GM23338 (cell line): ENCODE results near the gene AKAP13. TPM values are rescaled to one million over a fixed set of nuclear protein-coding genes. Genes with fewer than 3 reads are reported as not detected.

ENCODE experiments used
- ATAC-seq: fragments of 200-7000 bp; cut with Tn5 transposase; 3 replicates; pipeline ENCODE4 v1.9.1; 2020
- DNase-seq: peaks from one replicate; pipeline ENCODE4 v3.0.0-alpha.2; 2015; ENCODE audit warnings: low spot score
- H2AFZ ChIP-seq: fragments of 200-600 bp; sonication (generic); 2 replicates; pipeline ENCODE4 v1.8.0; 2016; ENCODE audit warnings: antibody characterized with exemption, mild to moderate bottlenecking, moderate library complexity
- H3F3A ChIP-seq: fragments of 200-600 bp; sonication (generic); replicated peaks from 2 replicates; pipeline ENCODE4 v1.8.0; 2017; ENCODE audit warnings: antibody characterized with exemption, mixed run types, low read depth
- H3K27ac ChIP-seq: fragments of 200-600 bp; sonication (generic); 2 replicates; pipeline ENCODE4 v1.6.1; 2016; ENCODE audit warnings: low read depth
- H3K27me3 ChIP-seq: fragments of 200-600 bp; sonication (generic); 2 replicates; pipeline ENCODE4 v1.8.0; 2016; ENCODE audit warnings: mild to moderate bottlenecking, mixed run types, moderate library complexity; ENCODE audit not compliant: insufficient read depth
- H3K36me3 ChIP-seq: fragments of 200-600 bp; sonication (generic); 2 replicates; pipeline ENCODE4 v1.8.0; 2016; ENCODE audit warnings: mild to moderate bottlenecking; ENCODE audit not compliant: insufficient read depth
- H3K4me1 ChIP-seq: fragments of 200-600 bp; sonication (generic); 2 replicates; pipeline ENCODE4 v1.8.0; 2016; ENCODE audit warnings: mild to moderate bottlenecking, moderate library complexity; ENCODE audit not compliant: insufficient read depth
- H3K4me2 ChIP-seq: fragments of 200-600 bp; sonication (generic); 2 replicates; pipeline ENCODE4 v1.7.1; 2017; ENCODE audit warnings: mixed run types
- H3K4me3 ChIP-seq: fragments of 200-600 bp; sonication (generic); 2 replicates; pipeline ENCODE4 v1.6.1; 2016; ENCODE audit warnings: mixed run types
- H3K79me2 ChIP-seq: fragments of 200-600 bp; sonication (generic); replicated peaks from 2 replicates; pipeline ENCODE4 v1.8.0; 2017; ENCODE audit warnings: mild to moderate bottlenecking; ENCODE audit not compliant: insufficient read depth
- H3K9me2 ChIP-seq: fragments of 200-600 bp; sonication (generic); 2 replicates; pipeline ENCODE4 v1.8.0; 2017; ENCODE audit not compliant: insufficient read depth
- H4K20me1 ChIP-seq: fragments of 200-600 bp; sonication (generic); replicated peaks from 2 replicates; pipeline ENCODE4 v1.8.0; 2017; ENCODE audit warnings: mild to moderate bottlenecking; ENCODE audit not compliant: insufficient read depth
- H3K27ac Mint-ChIP-seq: 2 replicates; pipeline ENCODE4 v1.8.0; 2020; ENCODE audit warnings: inconsistent platforms, mild to moderate bottlenecking, moderate library complexity, mixed read lengths
- H3K27me3 Mint-ChIP-seq: 3 replicates; pipeline ENCODE4 v1.8.0; 2022; ENCODE audit warnings: low read depth, mild to moderate bottlenecking, moderate library complexity, mixed read lengths, inconsistent platforms; ENCODE audit not compliant: insufficient read depth, poor library complexity
- H3K36me3 Mint-ChIP-seq: 3 replicates; pipeline ENCODE4 v1.8.0; 2021; ENCODE audit warnings: low read depth, mild to moderate bottlenecking, inconsistent platforms, moderate library complexity, mixed read lengths
- H3K4me1 Mint-ChIP-seq: 3 replicates; pipeline ENCODE4 v1.8.0; 2020; ENCODE audit warnings: mild to moderate bottlenecking, inconsistent platforms, mixed read lengths
- H3K4me3 Mint-ChIP-seq: 3 replicates; pipeline ENCODE4 v1.8.0; 2021; ENCODE audit warnings: moderate library complexity, mild to moderate bottlenecking, inconsistent platforms, mixed read lengths
- H3K9me3 Mint-ChIP-seq: 3 replicates; pipeline ENCODE4 v1.8.0; 2020; ENCODE audit warnings: moderate library complexity, mild to moderate bottlenecking, inconsistent platforms, mixed read lengths
- EZH2 ChIP-seq: fragments of 200-600 bp; sonication (generic); IDR thresholded peaks from one replicate; pipeline ENCODE4 v1.8.0; 2017; ENCODE audit warnings: antibody characterized with exemption, mild to moderate bottlenecking, low read depth; ENCODE audit not compliant: unreplicated experiment
- EZH2phosphoT487 ChIP-seq: fragments of 200-600 bp; sonication (generic); IDR thresholded peaks from one replicate; pipeline ENCODE4 v1.8.1; 2018; ENCODE audit warnings: antibody characterized with exemption; ENCODE audit not compliant: unreplicated experiment
- JUNB ChIP-seq: IDR thresholded peaks from one replicate; pipeline ENCODE4 v1.6.1; 2016; ENCODE audit warnings: antibody characterized with exemption; ENCODE audit not compliant: unreplicated experiment
- NANOG ChIP-seq: IDR thresholded peaks from 2 replicates; pipeline ENCODE4 v1.6.1; 2016; ENCODE audit warnings: antibody characterized with exemption, borderline replicate concordance
- STAT1 ChIP-seq: IDR thresholded peaks from one replicate; pipeline ENCODE4 v1.6.1; 2016; ENCODE audit warnings: antibody characterized with exemption; ENCODE audit not compliant: unreplicated experiment
- ZNF114 ChIP-seq: fragments of 250-450 bp; sonication (Bioruptor Pico); IDR thresholded peaks from 2 replicates; pipeline ENCODE4 v1.5.0; 2020; ENCODE audit warnings: mild to moderate bottlenecking, moderate library complexity
- polyA plus RNA-seq: library from polyadenylated mRNA; unstranded; fragments of >200 nt; fragmentation: Nextera tagmentation; extraction: Ambion mirVana; gene quantifications from 2 replicates; pipeline ENCODE4 v1.2.1, GENCODE V29; 2016
- total RNA-seq: library from RNA; depleted of rRNA; stranded (reverse); fragments of >200 nt; shearing (Covaris generic); gene quantifications from 2 replicates; pipeline ENCODE4 v1.2.3, GENCODE V29; 2014
- TF ChIP-seq, protein P1 (sequence below), 2 experiments: fragments of 200-600 bp in 1 of 2; sonication (generic) in 1 of 2; conservative IDR thresholded peaks; 2 replicates each; pipeline versions ENCODE4 v1.5.1 to v1.6.1; 2016 to 2017; ENCODE audit warnings: antibody characterized with exemption in 2 of 2, low read depth in 2 of 2, mild to moderate bottlenecking in 2 of 2, moderate library complexity in 1 of 2
- TF ChIP-seq, protein P2 (sequence below): IDR thresholded peaks from 2 replicates; pipeline ENCODE4 v1.6.1; 2016; ENCODE audit warnings: antibody characterized with exemption
- TF ChIP-seq, protein P3 (sequence below): fragments of 250-450 bp; sonication (Bioruptor Pico); IDR thresholded peaks from 2 replicates; pipeline ENCODE4 v1.5.0; 2020; ENCODE audit warnings: mild to moderate bottlenecking, moderate library complexity

AKAP13 gene
- total and polyA plus RNA-seq, 2 experiments from 2014 or later: 46.2 to 60.7 TPM

DNA sequence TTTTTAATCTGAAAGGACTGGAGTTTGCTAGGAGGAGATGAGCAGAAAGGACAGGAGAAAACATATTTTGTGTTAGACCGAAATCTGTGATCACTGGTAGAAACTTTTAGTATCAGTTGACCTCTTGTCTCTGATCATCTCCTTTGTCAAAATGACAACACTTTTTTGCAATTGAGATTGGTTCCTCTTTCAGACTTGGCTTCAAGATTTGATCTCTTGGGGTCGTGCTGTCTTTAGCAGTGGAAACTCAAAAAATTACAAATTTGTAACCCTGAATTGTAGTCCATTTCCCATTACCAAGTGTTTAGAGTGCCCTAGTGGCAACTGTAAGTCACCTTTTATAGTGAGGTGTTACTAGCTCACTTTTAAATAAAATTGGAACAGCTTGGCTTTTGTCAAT, 306.9 kb downstream of the AKAP13 start:
- ATAC-seq (no peak), DNase-seq (no peak)
- Histone ChIP-seq H3K27ac (no peak overlapping the region), H3K4me3 (no peak overlapping the region), H3K4me2 (no peak overlapping the region), H2AFZ (no peak overlapping the region), H3K4me1 (peaks cover 11% of the 10 kb centered on the region; the same call in 1 of the 2 replicates), H3F3A (no peaks in the 10 kb centered on the region), H3K9me2 (no peaks in the 10 kb centered on the region), H3K27me3 (no peaks in the 10 kb centered on the region), H4K20me1 (no peaks in the 10 kb centered on the region), H3K79me2 (no peaks in the 10 kb centered on the region), H3K36me3 (0 out of 2 replicates have a peak, but pooled peaks cover 7% of the 10 kb centered on the region)
- Mint-ChIP-seq H3K4me3 (no peak overlapping the region), H3K36me3 (peaks cover 8% of the 10 kb centered on the region; the same call in 1 of the 3 replicates), H3K9me3 (no peaks in the 10 kb centered on the region), H3K27me3 (peaks cover 3% of the 10 kb centered on the region), H3K4me1 (peaks cover 23% of the 10 kb centered on the region), H3K27ac (no peak overlapping the region)
- no peak for TF ChIP-seq STAT1
- TF ChIP-seq JUNB: no peak
- no peak for TF ChIP-seq EZH2phosphoT487
- TF ChIP-seq, protein P1, sequence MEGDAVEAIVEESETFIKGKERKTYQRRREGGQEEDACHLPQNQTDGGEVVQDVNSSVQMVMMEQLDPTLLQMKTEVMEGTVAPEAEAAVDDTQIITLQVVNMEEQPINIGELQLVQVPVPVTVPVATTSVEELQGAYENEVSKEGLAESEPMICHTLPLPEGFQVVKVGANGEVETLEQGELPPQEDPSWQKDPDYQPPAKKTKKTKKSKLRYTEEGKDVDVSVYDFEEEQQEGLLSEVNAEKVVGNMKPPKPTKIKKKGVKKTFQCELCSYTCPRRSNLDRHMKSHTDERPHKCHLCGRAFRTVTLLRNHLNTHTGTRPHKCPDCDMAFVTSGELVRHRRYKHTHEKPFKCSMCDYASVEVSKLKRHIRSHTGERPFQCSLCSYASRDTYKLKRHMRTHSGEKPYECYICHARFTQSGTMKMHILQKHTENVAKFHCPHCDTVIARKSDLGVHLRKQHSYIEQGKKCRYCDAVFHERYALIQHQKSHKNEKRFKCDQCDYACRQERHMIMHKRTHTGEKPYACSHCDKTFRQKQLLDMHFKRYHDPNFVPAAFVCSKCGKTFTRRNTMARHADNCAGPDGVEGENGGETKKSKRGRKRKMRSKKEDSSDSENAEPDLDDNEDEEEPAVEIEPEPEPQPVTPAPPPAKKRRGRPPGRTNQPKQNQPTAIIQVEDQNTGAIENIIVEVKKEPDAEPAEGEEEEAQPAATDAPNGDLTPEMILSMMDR (conservative IDR thresholded peaks at IDR 0.05; ENCODE audit: low read depth in 2 of 2): 0 out of 4 replicates have a peak, but pooled peaks of 1 of the 2 experiments have one; percentile 7
- TF ChIP-seq, protein P2, sequence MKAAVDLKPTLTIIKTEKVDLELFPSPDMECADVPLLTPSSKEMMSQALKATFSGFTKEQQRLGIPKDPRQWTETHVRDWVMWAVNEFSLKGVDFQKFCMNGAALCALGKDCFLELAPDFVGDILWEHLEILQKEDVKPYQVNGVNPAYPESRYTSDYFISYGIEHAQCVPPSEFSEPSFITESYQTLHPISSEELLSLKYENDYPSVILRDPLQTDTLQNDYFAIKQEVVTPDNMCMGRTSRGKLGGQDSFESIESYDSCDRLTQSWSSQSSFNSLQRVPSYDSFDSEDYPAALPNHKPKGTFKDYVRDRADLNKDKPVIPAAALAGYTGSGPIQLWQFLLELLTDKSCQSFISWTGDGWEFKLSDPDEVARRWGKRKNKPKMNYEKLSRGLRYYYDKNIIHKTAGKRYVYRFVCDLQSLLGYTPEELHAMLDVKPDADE: no peak

DNA sequence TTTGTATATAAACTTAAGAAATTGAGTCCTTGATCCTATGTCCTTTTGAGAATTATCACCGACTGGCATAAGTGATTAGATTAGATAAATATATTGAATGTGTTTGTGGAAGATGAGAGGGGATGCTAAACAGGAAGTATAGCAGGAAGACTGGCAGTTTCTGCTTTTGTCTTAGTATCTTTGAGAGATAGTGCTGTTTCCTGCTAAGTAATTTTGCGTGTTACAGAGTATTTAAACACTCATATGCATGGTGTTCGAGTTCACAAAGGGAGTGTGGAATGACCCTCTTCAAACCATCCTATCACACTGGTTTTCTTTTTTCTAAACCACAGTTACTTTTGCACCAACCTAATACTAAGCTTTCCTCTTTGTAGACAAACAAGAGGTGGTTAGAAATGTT, 308.3 kb downstream of the AKAP13 start:
- no peaks in the 10 kb centered on the region for H3K27me3 ChIP-seq
- Mint-ChIP-seq H3K27me3 (peaks cover 3% of the 10 kb centered on the region), H3K4me3 (no peak overlapping the region), H3K36me3 (peaks cover 10% of the 10 kb centered on the region; the same call in 2 of the 3 replicates), H3K27ac (peak overlapping the region; percentile 19; the same call in 1 of the 2 replicates), H3K4me1 (peaks cover 23% of the 10 kb centered on the region), H3K9me3 (no peaks in the 10 kb centered on the region)
- no peaks in the 10 kb centered on the region for H4K20me1 ChIP-seq
- H3K9me2 ChIP-seq: no peaks in the 10 kb centered on the region
- H3K4me3 ChIP-seq: no peak overlapping the region
- ATAC-seq (no peak), DNase-seq (no peak)
- peak overlapping the region; percentile 16 for H3K27ac ChIP-seq
- H3K79me2 ChIP-seq: no peaks in the 10 kb centered on the region
- peaks cover 11% of the 10 kb centered on the region; the same call in 1 of the 2 replicates for H3K4me1 ChIP-seq
- no peak overlapping the region for H3K4me2 ChIP-seq
- H2AFZ ChIP-seq: no peak overlapping the region
- H3K36me3 ChIP-seq: 0 out of 2 replicates have a peak, but pooled peaks cover 11% of the 10 kb centered on the region
- no peaks in the 10 kb centered on the region for H3F3A ChIP-seq
- TF ChIP-seq, protein P2: no peak
- TF ChIP-seq ZNF114 (CRISPR knock-in tag): no peak
- TF ChIP-seq STAT1: no peak
- TF ChIP-seq NANOG: no peak
- TF ChIP-seq EZH2: no peak
- TF ChIP-seq, protein P3, sequence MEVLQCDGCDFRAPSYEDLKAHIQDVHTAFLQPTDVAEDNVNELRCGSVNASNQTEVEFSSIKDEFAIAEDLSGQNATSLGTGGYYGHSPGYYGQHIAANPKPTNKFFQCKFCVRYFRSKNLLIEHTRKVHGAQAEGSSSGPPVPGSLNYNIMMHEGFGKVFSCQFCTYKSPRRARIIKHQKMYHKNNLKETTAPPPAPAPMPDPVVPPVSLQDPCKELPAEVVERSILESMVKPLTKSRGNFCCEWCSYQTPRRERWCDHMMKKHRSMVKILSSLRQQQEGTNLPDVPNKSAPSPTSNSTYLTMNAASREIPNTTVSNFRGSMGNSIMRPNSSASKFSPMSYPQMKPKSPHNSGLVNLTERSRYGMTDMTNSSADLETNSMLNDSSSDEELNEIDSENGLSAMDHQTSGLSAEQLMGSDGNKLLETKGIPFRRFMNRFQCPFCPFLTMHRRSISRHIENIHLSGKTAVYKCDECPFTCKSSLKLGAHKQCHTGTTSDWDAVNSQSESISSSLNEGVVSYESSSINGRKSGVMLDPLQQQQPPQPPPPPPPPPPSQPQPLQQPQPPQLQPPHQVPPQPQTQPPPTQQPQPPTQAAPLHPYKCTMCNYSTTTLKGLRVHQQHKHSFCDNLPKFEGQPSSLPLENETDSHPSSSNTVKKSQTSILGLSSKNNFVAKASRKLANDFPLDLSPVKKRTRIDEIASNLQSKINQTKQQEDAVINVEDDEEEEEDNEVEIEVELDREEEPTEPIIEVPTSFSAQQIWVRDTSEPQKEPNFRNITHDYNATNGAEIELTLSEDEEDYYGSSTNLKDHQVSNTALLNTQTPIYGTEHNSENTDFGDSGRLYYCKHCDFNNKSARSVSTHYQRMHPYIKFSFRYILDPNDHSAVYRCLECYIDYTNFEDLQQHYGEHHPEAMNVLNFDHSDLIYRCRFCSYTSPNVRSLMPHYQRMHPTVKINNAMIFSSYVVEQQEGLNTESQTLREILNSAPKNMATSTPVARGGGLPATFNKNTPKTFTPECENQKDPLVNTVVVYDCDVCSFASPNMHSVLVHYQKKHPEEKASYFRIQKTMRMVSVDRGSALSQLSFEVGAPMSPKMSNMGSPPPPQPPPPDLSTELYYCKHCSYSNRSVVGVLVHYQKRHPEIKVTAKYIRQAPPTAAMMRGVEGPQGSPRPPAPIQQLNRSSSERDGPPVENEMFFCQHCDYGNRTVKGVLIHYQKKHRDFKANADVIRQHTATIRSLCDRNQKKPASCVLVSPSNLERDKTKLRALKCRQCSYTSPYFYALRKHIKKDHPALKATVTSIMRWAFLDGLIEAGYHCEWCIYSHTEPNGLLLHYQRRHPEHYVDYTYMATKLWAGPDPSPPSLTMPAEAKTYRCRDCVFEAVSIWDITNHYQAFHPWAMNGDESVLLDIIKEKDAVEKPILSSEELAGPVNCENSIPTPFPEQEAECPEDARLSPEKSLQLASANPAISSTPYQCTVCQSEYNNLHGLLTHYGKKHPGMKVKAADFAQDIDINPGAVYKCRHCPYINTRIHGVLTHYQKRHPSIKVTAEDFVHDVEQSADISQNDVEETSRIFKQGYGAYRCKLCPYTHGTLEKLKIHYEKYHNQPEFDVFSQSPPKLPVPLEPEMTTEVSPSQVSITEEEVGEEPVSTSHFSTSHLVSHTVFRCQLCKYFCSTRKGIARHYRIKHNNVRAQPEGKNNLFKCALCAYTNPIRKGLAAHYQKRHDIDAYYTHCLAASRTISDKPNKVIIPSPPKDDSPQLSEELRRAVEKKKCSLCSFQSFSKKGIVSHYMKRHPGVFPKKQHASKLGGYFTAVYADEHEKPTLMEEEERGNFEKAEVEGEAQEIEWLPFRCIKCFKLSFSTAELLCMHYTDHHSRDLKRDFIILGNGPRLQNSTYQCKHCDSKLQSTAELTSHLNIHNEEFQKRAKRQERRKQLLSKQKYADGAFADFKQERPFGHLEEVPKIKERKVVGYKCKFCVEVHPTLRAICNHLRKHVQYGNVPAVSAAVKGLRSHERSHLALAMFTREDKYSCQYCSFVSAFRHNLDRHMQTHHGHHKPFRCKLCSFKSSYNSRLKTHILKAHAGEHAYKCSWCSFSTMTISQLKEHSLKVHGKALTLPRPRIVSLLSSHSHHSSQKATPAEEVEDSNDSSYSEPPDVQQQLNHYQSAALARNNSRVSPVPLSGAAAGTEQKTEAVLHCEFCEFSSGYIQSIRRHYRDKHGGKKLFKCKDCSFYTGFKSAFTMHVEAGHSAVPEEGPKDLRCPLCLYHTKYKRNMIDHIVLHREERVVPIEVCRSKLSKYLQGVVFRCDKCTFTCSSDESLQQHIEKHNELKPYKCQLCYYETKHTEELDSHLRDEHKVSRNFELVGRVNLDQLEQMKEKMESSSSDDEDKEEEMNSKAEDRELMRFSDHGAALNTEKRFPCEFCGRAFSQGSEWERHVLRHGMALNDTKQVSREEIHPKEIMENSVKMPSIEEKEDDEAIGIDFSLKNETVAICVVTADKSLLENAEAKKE (CRISPR knock-in tag): no peak
